DND-41 (cell line): ENCODE data around the gene UBE3C.

ENCODE experiments used
- ATAC-seq: fragments of 200-7000 bp; cut with Tn5 transposase; 3 replicates; pipeline ENCODE4 v1.9.1; 2021; ENCODE audit warnings: low read depth; ENCODE audit not compliant: insufficient read depth
- DNase-seq: peaks from one replicate; pipeline ENCODE4 v3.0.0-alpha.2; 2020
- H2AFZ ChIP-seq: 2 replicates; pipeline ENCODE4 v1.6.0; 2012; ENCODE audit warnings: low read depth, low read length
- H3K27ac ChIP-seq: 2 replicates; pipeline ENCODE4 v1.5.1; 2012; ENCODE audit warnings: low read length, inconsistent platforms
- H3K27me3 ChIP-seq: fragments of 200-600 bp; sonication (generic); 2 replicates; pipeline ENCODE4 v1.6.0; 2012; ENCODE audit warnings: low read length, mild to moderate bottlenecking, inconsistent platforms; ENCODE audit not compliant: insufficient read depth, poor library complexity
- H3K36me3 ChIP-seq: 2 replicates; pipeline ENCODE4 v1.5.1; 2012; ENCODE audit warnings: low read length, inconsistent platforms; ENCODE audit not compliant: insufficient read depth
- H3K4me1 ChIP-seq: 2 replicates; pipeline ENCODE4 v1.5.1; 2012; ENCODE audit warnings: mild to moderate bottlenecking, low read length; ENCODE audit not compliant: insufficient read depth
- H3K4me2 ChIP-seq: 2 replicates; pipeline ENCODE4 v1.6.0; 2012; ENCODE audit warnings: mild to moderate bottlenecking, moderate library complexity, low read length, inconsistent platforms; ENCODE audit not compliant: insufficient read depth
- H3K4me3 ChIP-seq, 2 experiments: fragments of 200-600 bp in 1 of 2; shearing (Covaris generic) in 1 of 2; 2 replicates each; pipeline ENCODE4 v1.5.1; 2012 to 2016; ENCODE audit warnings: inconsistent platforms in 2 of 2, low read length in 2 of 2, mild to moderate bottlenecking in 2 of 2, low read depth in 1 of 2, moderate library complexity in 1 of 2
- H3K79me2 ChIP-seq: 2 replicates; pipeline ENCODE4 v1.6.0; 2012; ENCODE audit warnings: low read length, inconsistent platforms; ENCODE audit not compliant: insufficient read depth
- H3K9ac ChIP-seq: 2 replicates; pipeline ENCODE4 v1.6.0; 2012; ENCODE audit warnings: low read depth, mild to moderate bottlenecking, inconsistent platforms, low read length, moderate library complexity
- H3K9me3 ChIP-seq: 2 replicates; pipeline ENCODE4 v1.5.1; 2012; ENCODE audit warnings: low read length, moderate library complexity, mild to moderate bottlenecking, inconsistent platforms; ENCODE audit not compliant: insufficient read depth, severe bottlenecking
- H4K20me1 ChIP-seq: 2 replicates; pipeline ENCODE4 v1.6.0; 2012; ENCODE audit warnings: low read length; ENCODE audit not compliant: insufficient read depth
- CTCF ChIP-seq: IDR thresholded peaks from 2 replicates; pipeline ENCODE4 v1.5.1; 2012; ENCODE audit warnings: borderline replicate concordance, low read length, moderate library complexity, mild to moderate bottlenecking; ENCODE audit not compliant: poor library complexity, severe bottlenecking; ENCODE audit errors: extremely low read depth
- EZH2 ChIP-seq: IDR thresholded peaks from 3 replicates; pipeline ENCODE4 v1.6.1; 2012; ENCODE audit warnings: borderline replicate concordance, low read depth, mild to moderate bottlenecking, moderate library complexity, low read length, inconsistent platforms; ENCODE audit not compliant: severe bottlenecking

Gene UBE3C

DNA sequence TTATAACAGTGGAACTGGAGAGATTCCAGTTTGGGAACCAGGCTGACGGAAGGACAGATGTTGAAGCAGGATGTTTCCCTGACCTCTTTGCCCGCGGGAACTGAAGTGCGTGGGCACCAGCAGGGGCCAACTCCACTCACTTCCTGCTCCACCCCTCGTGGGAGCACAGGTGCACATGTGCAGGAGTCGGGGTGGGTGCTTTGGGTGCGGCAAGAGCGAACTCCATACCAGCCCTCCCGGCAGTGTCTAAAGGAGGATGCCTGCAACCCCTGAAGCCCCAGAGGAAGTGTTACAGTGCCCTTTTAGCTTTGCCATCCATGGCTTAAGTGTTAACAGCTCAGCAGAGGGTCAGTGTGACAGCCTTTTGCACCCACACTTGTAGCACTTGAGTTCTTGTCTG is 27.4 kb upstream of the UBE3C start:
- Histone ChIP-seq H3K27ac (no peak overlapping the region), H3K4me3 (no peak overlapping the region), H4K20me1 (no peaks in the 10 kb centered on the region), H3K36me3 (no peaks in the 10 kb centered on the region), H2AFZ (no peak overlapping the region), H3K4me2 (no peak overlapping the region), H3K9me3 (peaks cover 3% of the 10 kb centered on the region), H3K9ac (no peak overlapping the region), H3K27me3 (no peaks in the 10 kb centered on the region), H3K4me1 (no peaks in the 10 kb centered on the region), H3K79me2 (no peaks in the 10 kb centered on the region)
- DNase-seq = no peak
- TF ChIP-seq CTCF = no peak
- no peak for TF ChIP-seq EZH2
- ATAC-seq = no peak

DNA sequence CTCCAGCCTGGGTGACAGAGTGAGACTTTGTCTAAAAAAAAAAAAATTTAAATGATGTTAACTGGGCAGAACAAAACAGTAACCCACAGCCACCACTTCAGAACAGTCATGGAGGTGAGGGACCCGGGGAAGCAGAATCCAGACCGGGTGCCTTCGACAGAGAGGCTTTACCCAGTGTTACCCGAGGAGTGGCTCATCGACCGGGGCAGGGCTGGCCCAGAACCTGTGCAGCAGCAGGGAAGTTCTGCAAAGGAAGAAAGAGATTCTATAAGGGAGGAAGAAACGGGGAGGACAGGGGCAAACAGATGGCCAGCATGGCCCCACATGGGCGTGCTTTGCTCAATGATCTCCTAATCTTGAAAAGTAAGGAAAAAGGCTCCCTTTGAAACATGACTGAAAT is 26.0 kb upstream of the UBE3C start:
- no peak for DNase-seq
- Histone ChIP-seq H3K4me3 (no peak overlapping the region), H3K27me3 (no peaks in the 10 kb centered on the region), H3K27ac (no peak overlapping the region), H3K9ac (no peak overlapping the region), H3K9me3 (peaks cover 3% of the 10 kb centered on the region), H3K36me3 (no peaks in the 10 kb centered on the region), H4K20me1 (no peaks in the 10 kb centered on the region), H3K4me2 (no peak overlapping the region), H3K79me2 (no peaks in the 10 kb centered on the region), H3K4me1 (no peaks in the 10 kb centered on the region), H2AFZ (no peak overlapping the region)
- no peak for TF ChIP-seq CTCF
- TF ChIP-seq EZH2 = no peak
- ATAC-seq = no peak

DNA sequence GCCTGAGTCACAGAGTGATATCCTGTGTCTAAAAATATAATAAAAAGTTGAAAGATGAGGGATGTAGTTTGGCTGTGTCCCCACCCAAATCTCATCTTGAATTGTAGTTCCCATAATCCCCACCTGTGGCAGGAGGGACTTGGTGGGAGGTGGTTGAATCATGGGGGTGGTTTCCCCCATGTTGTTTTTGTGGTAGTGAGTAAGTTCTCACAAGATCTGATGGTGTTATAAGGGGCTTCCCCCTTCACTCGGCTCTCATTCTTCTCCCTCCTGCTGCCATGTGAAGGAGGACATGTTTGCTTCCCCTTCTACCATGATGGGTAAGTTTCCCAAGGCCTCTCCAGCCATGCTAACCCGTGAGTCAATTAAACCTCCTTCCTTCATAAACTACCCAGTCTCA is 25.1 kb upstream of the UBE3C start:
- no peak overlapping the region for H3K9ac ChIP-seq

More for the DNA sequence above, 25.1 kb upstream of the UBE3C start:
- ATAC-seq (no peak), DNase-seq (no peak)
- Histone ChIP-seq H3K36me3 (no peaks in the 10 kb centered on the region), H3K27ac (no peak overlapping the region), H3K4me2 (no peak overlapping the region), H3K9me3 (no peaks in the 10 kb centered on the region), H4K20me1 (no peaks in the 10 kb centered on the region), H2AFZ (no peak overlapping the region), H3K79me2 (no peaks in the 10 kb centered on the region), H3K27me3 (no peaks in the 10 kb centered on the region), H3K4me1 (no peaks in the 10 kb centered on the region), H3K4me3 (no peak overlapping the region)
- TF ChIP-seq CTCF (no peak), EZH2 (no peak)
